ENCODE results near the gene UNC5B.

DNA sequence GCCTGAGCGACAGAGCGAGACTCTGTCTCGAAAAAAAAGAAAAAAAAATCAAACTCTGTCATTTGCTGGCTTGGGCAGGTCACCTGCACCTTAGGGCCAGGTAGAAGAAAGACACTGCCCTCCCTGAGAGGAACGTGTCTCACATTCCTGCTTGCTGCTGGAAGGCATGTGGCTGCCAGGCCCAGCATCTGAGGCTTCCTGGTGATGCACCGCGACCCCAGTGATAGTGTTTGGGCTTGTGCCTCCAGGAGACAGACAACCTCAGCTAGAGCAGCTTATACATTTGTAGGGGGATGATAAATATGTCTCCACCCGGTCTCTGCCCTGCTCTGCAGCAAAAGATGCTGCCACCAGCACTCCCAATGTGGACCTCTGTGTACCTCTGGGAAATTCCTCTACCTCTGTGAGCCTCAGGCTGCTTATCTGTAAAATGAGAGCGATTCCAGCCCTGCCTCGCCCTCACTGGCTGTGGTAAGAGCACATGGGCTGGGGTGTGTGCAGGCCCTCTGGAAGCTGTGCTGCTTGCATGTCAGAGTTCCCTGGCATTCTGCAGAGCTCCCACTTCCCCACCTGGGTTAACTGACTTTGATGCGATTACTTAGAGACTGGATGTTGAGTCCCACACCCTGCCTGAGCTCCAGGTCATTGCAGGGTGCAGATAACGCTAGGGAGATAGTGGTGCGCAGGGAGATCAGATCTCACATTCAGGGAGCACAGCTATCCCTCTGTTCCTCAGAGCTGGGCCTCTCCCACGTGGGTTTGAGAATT is 126.5 kb downstream of the UNC5B start:
- TF ChIP-seq, protein P1, sequence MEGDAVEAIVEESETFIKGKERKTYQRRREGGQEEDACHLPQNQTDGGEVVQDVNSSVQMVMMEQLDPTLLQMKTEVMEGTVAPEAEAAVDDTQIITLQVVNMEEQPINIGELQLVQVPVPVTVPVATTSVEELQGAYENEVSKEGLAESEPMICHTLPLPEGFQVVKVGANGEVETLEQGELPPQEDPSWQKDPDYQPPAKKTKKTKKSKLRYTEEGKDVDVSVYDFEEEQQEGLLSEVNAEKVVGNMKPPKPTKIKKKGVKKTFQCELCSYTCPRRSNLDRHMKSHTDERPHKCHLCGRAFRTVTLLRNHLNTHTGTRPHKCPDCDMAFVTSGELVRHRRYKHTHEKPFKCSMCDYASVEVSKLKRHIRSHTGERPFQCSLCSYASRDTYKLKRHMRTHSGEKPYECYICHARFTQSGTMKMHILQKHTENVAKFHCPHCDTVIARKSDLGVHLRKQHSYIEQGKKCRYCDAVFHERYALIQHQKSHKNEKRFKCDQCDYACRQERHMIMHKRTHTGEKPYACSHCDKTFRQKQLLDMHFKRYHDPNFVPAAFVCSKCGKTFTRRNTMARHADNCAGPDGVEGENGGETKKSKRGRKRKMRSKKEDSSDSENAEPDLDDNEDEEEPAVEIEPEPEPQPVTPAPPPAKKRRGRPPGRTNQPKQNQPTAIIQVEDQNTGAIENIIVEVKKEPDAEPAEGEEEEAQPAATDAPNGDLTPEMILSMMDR (IDR thresholded peaks at IDR 0.05): no peak
- TF ChIP-seq POLR2AphosphoS5 (IDR thresholded peaks at IDR 0.05) (no peak), POLR2A (IDR thresholded peaks at IDR 0.05) (no peak), EP300 (IDR thresholded peaks at IDR 0.05) (no peak)

Measured in sigmoid colon (tissue), 4 donors.